GM11168 (cell line): ENCODE measurements around the gene DIO2.

Experiments
- in situ Hi-C: fragments of 300-500 bp; cut with MboI; formaldehyde crosslinking; loops from one replicate; pipeline ENCODE4 v1.12.0; 2022; ENCODE audit warnings: low sequenced_read_pairs; ENCODE audit not compliant: unreplicated experiment

Gene DIO2

DNA sequence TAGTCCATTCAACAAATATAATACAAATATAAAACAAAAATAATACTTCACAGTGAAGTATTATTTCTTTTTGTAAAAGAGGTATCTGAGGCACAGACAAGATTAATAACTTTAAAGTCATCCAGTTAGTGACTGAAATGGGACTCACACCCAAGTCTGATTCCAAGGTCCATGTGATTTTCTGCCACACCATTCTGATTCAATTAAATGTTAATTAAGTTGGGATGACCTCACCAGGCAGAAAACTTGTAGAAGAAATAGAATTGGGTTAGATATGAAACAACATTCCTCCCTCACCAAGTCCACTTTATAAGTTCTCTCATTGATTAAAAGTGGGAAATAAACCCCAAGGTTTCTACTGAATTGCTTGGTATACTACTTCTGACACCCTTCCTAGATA, 34.4 kb downstream of the DIO2 start:
- in situ Hi-C loops = no loop called here

DNA sequence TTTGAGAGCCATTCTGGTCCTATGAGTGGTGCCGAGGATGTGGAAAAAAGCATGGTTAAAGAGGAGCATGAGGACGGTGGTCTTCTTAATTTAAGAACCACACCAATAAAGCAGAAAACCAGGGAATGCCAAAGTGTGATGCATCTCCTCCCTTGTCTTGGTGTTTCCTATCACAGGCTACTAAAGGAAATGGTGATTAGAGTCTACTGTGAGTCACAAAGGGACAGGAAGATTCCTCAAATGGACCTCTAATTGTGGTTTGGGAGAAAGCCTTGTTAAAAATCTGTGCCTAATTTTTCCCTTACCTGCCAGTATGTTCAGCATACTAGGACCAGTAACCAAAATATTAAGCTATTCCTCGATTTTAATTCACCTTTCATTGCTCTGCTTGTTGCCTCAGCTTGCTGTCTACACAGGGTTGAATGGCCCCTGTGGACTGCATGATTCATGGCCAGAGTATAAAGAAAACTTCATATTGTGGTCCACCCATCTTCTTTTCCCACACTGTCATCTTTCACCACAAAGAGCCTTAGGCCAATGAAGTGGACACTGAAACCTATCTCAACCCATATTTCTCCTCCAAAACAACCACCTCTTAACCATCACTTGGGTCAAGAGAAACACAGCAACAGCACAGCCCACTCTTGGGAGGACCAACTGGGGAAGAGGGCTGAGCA, 38.8 kb downstream of the DIO2 start:
- in situ Hi-C loops = no loop called here

DNA sequence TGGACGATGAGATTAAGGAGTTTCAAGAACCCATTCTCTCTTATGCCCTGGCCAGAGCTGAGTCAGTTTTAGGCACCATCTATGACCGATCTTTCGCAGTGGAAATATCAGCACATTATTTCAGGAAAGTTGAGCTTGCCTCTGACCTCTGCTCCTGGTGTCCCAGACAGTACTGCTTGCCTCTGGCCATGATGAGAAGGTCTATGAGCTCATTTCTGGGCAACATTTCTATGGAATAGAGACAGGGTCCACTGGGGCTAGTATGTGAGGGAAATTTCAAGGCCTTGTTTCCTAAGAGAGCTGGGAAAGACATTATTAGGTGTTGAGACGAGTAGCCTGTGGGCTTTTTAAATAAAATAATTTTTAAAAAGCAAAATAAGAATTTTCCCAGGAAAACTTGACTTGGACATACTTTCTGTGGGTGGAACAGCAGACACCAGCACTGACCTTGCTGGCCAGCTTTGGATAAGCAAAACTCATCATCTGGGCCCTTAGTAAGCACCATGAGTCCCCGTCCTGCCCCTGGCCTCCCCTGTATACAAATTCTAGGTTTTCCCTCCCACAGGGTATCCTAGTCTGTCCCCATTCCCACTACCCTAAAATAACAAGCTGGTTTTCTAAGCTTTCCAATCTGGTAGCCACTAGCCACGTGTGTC, 43.4 kb downstream of the DIO2 start:
- in situ Hi-C loops = no loop called here

DNA sequence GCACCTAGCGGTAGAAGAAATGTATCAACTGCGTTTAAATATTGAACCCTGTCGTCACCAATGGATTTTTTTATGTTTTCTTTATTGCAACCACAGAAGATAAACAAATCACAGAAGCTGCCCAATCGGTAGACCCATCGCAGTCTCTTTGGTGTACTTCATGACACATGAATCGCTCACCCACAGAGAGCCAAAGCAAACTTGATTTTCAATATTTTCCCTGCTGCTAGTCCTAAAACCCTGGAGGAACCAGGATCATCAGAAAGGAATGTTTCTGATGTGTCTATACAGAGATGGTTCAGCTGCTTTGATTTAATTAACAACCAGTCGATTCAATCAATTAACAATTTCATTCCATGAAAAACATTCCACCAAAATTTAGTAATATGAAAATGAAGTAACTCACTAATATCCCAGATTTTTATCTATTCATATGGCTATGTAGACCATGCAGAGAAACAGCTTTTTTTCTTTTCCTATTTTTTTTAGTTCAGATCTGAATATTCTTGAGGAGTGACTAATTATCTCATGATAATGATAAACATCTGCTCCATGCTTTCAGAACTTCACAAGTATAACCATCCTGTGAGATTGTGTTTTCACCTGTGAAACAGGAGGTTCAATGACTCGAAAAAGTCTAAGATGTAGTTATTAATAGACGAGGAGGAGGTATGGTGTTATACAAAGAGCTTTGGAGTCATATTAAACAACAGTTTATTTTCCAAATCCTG, 46.1 kb downstream of the DIO2 start:
- in situ Hi-C loops = no loop called here

DNA sequence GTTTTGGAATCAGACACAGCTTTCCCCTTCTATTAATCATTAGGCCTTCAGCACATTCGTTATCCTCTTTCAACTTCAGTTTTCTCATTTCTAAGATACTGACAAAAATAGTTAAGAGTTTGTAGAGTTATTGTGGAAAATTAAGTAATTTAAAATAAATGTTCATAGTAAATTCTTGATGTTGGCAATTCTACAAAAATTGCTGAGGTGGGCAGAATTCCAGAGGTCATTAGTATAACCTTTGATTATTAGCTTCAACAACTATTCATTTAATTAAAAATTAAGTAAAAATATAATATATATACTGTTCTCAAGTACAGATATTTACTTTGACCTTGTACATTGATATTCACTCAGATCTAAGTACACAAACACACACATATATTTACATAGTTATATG, 58.5 kb downstream of the DIO2 start:
- in situ Hi-C loops = no loop called here

DNA sequence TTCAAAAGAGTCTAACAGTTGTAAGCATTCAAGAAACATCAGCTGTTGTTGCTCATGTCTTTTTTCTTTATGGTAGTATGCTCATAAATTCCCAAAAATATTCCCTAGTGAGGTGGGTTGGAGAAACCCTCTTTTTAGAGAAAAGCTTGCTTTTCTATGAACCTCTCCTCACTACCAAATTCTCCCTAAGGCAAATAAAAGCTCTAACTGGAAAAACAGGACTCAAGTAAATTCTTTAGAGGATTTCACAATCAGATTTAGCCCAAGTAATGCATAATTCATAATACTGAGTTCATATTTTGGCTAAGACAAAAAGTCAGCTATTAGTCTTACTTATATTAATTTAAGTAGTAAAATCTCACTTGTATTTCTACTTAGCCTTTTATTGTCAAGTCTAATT, 59.1 kb downstream of the DIO2 start:
- in situ Hi-C loops = no loop called here

DNA sequence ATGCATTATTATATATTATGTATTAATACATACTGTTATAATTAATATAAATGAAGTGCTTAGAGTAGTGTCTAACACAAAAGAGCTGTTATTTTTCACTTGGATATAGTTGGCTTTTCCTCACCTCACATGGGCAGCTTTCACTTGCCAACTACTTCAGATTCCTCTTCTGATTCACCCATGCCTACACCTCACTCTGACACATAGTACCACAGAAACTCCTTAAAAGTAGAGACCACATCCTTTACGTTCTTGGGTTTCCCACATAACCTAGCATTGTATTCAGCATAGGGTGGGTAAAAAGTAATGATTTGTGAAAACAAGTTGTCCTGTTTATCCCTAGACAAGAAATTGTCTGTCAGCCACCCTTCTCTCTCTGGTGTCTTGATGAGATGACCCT, 61.0 kb downstream of the DIO2 start:
- in situ Hi-C loops = no loop called here
